B cell (primary cell): Measurements from ENCODE around the gene MYH7. TPM values are rescaled to one million over a fixed set of nuclear protein-coding genes. Genes with fewer than 3 reads are reported as not detected.
A peak's percentile ranks its signal among the peaks of the same experiment; 100 is the strongest.

Experiments
- ATAC-seq: fragments of 200-7000 bp; cut with Tn5 transposase; one replicate; pipeline ENCODE4 v1.10.0; 2021; ENCODE audit warnings: low read depth, mild to moderate bottlenecking, moderate number of reproducible peaks, moderate library complexity
- CTCF ChIA-PET: fragments of 350-600 bp; sonication (Branson Sonifier 250); formaldehyde crosslinking; loops from one replicate; lab custom pipeline; 2021; ENCODE audit warnings: antibody characterized with exemption, inconsistent platforms; lab: Charles Lee
- POLR2A ChIA-PET: fragments of 350-600 bp; sonication (Branson Sonifier 250); formaldehyde crosslinking; loops from one replicate; lab custom pipeline; 2021; ENCODE audit warnings: antibody characterized with exemption; lab: Charles Lee
- DNase-seq: peaks from one replicate; pipeline ENCODE4 v3.0.0; 2013
- H2AFZ ChIP-seq: 2 replicates; pipeline ENCODE4 v1.6.1; 2012; ENCODE audit warnings: mild to moderate bottlenecking, low read depth, low read length; ENCODE audit not compliant: insufficient read depth, poor library complexity, severe bottlenecking
- H3K27ac ChIP-seq, 2 donors: 1 replicate in 1 of 2; 2 replicates in 1 of 2; pipeline ENCODE4 v1.5.1; 2012 to 2013; ENCODE audit warnings: low read length in 2 of 2, mild to moderate bottlenecking in 2 of 2, moderate library complexity in 1 of 2
- H3K27me3 ChIP-seq, 4 experiments: fragments of 200-600 bp in 1 of 4; sonication (generic) in 1 of 4; replicated peaks in 1 of 4; 1 replicate in 2 of 4; 2 replicates in 2 of 4; pipeline versions ENCODE4 v1.6.1 to v1.7.0; 2013 to 2016; ENCODE audit warnings: low read length in 3 of 4, mild to moderate bottlenecking in 2 of 4, mixed read lengths in 1 of 4, moderate library complexity in 1 of 4; ENCODE audit not compliant: insufficient read depth in 4 of 4, control insufficient read depth in 3 of 4; ENCODE audit errors: control extremely low read depth in 1 of 4
- H3K36me3 ChIP-seq, 2 experiments: replicated peaks in 1 of 2; 1 replicate in 1 of 2; 2 replicates in 1 of 2; pipeline versions ENCODE4 v1.6.1 to v1.7.1; 2013; ENCODE audit warnings: low read length in 1 of 2; ENCODE audit not compliant: insufficient read depth in 2 of 2, control insufficient read depth in 1 of 2; ENCODE audit errors: control extremely low read depth in 1 of 2, extremely low read depth in 1 of 2
- H3K4me1 ChIP-seq, 2 donors: fragments of 200-600 bp in 1 of 2; sonication (generic) in 1 of 2; 1 replicate in 1 of 2; 2 replicates in 1 of 2; pipeline versions ENCODE4 v1.5.1 to v1.6.1; 2013 to 2017; ENCODE audit warnings: low read length in 2 of 2; ENCODE audit not compliant: control insufficient read depth in 2 of 2, insufficient read depth in 2 of 2
- H3K4me2 ChIP-seq: replicated peaks from 2 replicates; pipeline ENCODE3; 2012; ENCODE audit warnings: mild to moderate bottlenecking, low read depth, low read length; ENCODE audit not compliant: poor library complexity, severe bottlenecking
- H3K4me3 ChIP-seq, 5 experiments: fragments of 200-600 bp in 1 of 5; sonication (generic) in 1 of 5; 1 replicate in 3 of 5; 2 replicates in 2 of 5; pipeline versions ENCODE4 v1.5.1 to v1.7.0; 2011 to 2016; ENCODE audit warnings: low read length in 4 of 5, mild to moderate bottlenecking in 4 of 5, low read depth in 2 of 5, control low read depth in 1 of 5, moderate library complexity in 1 of 5; ENCODE audit not compliant: insufficient read depth in 1 of 5; ENCODE audit errors: control extremely low read depth in 1 of 5, extremely low read depth in 1 of 5
- H3K79me2 ChIP-seq: fragments of 200-600 bp; sonication (generic); one replicate; pipeline ENCODE4 v1.6.0; 2016; ENCODE audit warnings: low read length; ENCODE audit not compliant: control insufficient read depth, insufficient read depth
- H3K9ac ChIP-seq: fragments of 200-600 bp; sonication (generic); 2 replicates; pipeline ENCODE4 v1.6.1; 2017; ENCODE audit warnings: mild to moderate bottlenecking, low read length, moderate library complexity
- H3K9me3 ChIP-seq, 3 donors: one replicate each; pipeline versions ENCODE4 v1.6.1 to v1.7.1; 2013; ENCODE audit warnings: low read length in 2 of 3; ENCODE audit not compliant: control insufficient read depth in 2 of 3, insufficient read depth in 1 of 3; ENCODE audit errors: control extremely low read depth in 1 of 3
- H4K20me1 ChIP-seq: 2 replicates; pipeline ENCODE4 v1.6.0; 2012; ENCODE audit warnings: mild to moderate bottlenecking, low read length; ENCODE audit not compliant: insufficient read depth, control insufficient read depth, poor library complexity, severe bottlenecking
- H3K27ac Mint-ChIP-seq: one replicate; pipeline ENCODE4 v1.8.0; 2021; ENCODE audit warnings: mixed read lengths
- H3K27me3 Mint-ChIP-seq: one replicate; pipeline ENCODE4 v1.8.0; 2021; ENCODE audit warnings: mixed read lengths
- H3K4me1 Mint-ChIP-seq: one replicate; pipeline ENCODE4 v1.8.0; 2021; ENCODE audit warnings: mixed read lengths
- H3K4me3 Mint-ChIP-seq: one replicate; pipeline ENCODE4 v1.8.0; 2021; ENCODE audit warnings: mixed read lengths
- H3K9me3 Mint-ChIP-seq: one replicate; pipeline ENCODE4 v1.8.0; 2022; ENCODE audit warnings: mixed read lengths; ENCODE audit not compliant: insufficient read depth
- CTCF ChIP-seq: fragments of 200-600 bp; IDR thresholded peaks from one replicate; pipeline ENCODE4 v1.8.0; 2022; ENCODE audit warnings: antibody characterized with exemption, mild to moderate bottlenecking
- EZH2 ChIP-seq: IDR thresholded peaks from 2 replicates; pipeline ENCODE4 v1.6.1; 2012; ENCODE audit warnings: borderline replicate concordance, low read depth, mild to moderate bottlenecking, moderate library complexity, low read length; ENCODE audit not compliant: insufficient read depth, poor library complexity, severe bottlenecking
- WGBS: methylation state at CpG from one replicate; pipeline ENCODE4 v1.1.5; 2013; ENCODE audit warnings: missing lambda C conversion rate; ENCODE audit not compliant: insufficient coverage; 5-methylcytosine and 5-hydroxymethylcytosine counted together
- intact Hi-C: fragments of 100-400 bp; cut with micrococcal nuclease; formaldehyde crosslinking; loops from one replicate; pipeline ENCODE4 v1.10.0; 2022
- polyA plus RNA-seq: library from polyadenylated mRNA; depleted of rRNA; stranded (reverse); fragments of >200 nt; gene quantifications from 2 replicates; pipeline ENCODE4 v1.2.3, GENCODE V29; 2012
- total RNA-seq, 2 donors: library from RNA; stranded (reverse); fragments of 120-200 nt in 1 of 2; gene quantifications; 1 replicate in 1 of 2; 2 replicates in 1 of 2; pipeline versions ENCODE4 v1.2.3 to v1.2.4, GENCODE V29; 2013 to 2022

The MYH7 gene
- total and polyA plus RNA-seq, 2 donors (not counting 1 experiment from before 2014, with no cell fraction given), result not detected

GRCh38 chr14:23380976-23381375 lies 54.5 kb downstream of the MYH7 start:
- no peaks in the 10 kb centered on the region for H3K4me1 Mint-ChIP-seq
- H3K27me3 Mint-ChIP-seq, result peaks cover 25% of the 10 kb centered on the region
- H3K27ac Mint-ChIP-seq, result no peak overlapping the region
- H3K9me3 Mint-ChIP-seq, result no peaks in the 10 kb centered on the region
- Histone ChIP-seq H4K20me1 (no peaks in the 10 kb centered on the region), H3K4me2 (no peak overlapping the region), H3K79me2 (no peaks in the 10 kb centered on the region), H3K4me3 (no peak overlapping the region), H3K9ac (no peak overlapping the region), H3K36me3 (no peaks in the 10 kb centered on the region), H3K27me3 (peaks cover 0 to 16% (median 0%) of the 10 kb centered on the region in 4 experiments), H3K27ac (no peak overlapping the region), H3K9me3 (no peaks in the 10 kb centered on the region), H3K4me1 (no peaks in the 10 kb centered on the region), H2AFZ (no peak overlapping the region)
- CTCF ChIA-PET, result interaction anchor here (0.8 to 8.7 kb wide), 18 partner anchors 11 to 395 kb away, joined by 3 to 129 read pairs (median 9); partner anchors contain the start of genes PABPN1 and SLC22A17
- POLR2A ChIA-PET, result no interaction called here
- 94% methylated on average over 4 of the region's 4 CpGs for WGBS
- no peak for ATAC-seq
- H3K4me3 Mint-ChIP-seq, result no peak overlapping the region
- intact Hi-C loops, result loop anchor here (1.0 kb wide), 1 partner anchor 261 kb away; no protein-coding TSS in a partner anchor
- no peak for DNase-seq
- TF ChIP-seq CTCF (no peak), EZH2 (no peak)

GRCh38 chr14:23380197-23380914 lies 55.1 kb downstream of the MYH7 start:
- Histone ChIP-seq H3K4me2 (no peak overlapping the region), H3K36me3 (no peaks in the 10 kb centered on the region), H3K9ac (no peak overlapping the region), H4K20me1 (no peaks in the 10 kb centered on the region), H2AFZ (no peak overlapping the region), H3K79me2 (no peaks in the 10 kb centered on the region), H3K9me3 (no peaks in the 10 kb centered on the region), H3K4me1 (no peaks in the 10 kb centered on the region), H3K27ac (no peak overlapping the region), H3K27me3 (peaks cover 0 to 16% (median 0%) of the 10 kb centered on the region in 4 experiments), H3K4me3 (no peak overlapping the region)
- ChIA-PET CTCF (interaction anchor here (0.8 to 8.7 kb wide), 35 partner anchors 8 to 823 kb away, joined by 3 to 129 read pairs (median 4); partner anchors contain the start of genes PABPN1 and SLC22A17), POLR2A (no interaction called here)
- no peak for ATAC-seq
- Mint-ChIP-seq H3K4me3 (no peak overlapping the region), H3K27ac (no peak overlapping the region), H3K27me3 (peaks cover 25% of the 10 kb centered on the region), H3K4me1 (no peaks in the 10 kb centered on the region), H3K9me3 (no peaks in the 10 kb centered on the region)
- intact Hi-C loops, result loop anchor here (1.0 kb wide), 1 partner anchor 260 kb away; no protein-coding TSS in a partner anchor
- DNase-seq, result no peak
- no peak for TF ChIP-seq EZH2
- TF ChIP-seq CTCF, result peak; percentile 21
- WGBS, result 92% methylated on average over 14 of the region's 16 CpGs
